B cell (primary cell): Measurements from ENCODE around the gene ACSF2.

Source experiments
- EZH2 ChIP-seq: IDR thresholded peaks from 2 replicates; pipeline ENCODE4 v1.6.1; 2012; ENCODE audit warnings: borderline replicate concordance, low read depth, mild to moderate bottlenecking, moderate library complexity, low read length; ENCODE audit not compliant: insufficient read depth, poor library complexity, severe bottlenecking
- TF ChIP-seq, protein P1 (sequence below): fragments of 200-600 bp; IDR thresholded peaks from one replicate; pipeline ENCODE4 v1.8.0; 2022; ENCODE audit warnings: antibody characterized with exemption, mild to moderate bottlenecking

DNA sequence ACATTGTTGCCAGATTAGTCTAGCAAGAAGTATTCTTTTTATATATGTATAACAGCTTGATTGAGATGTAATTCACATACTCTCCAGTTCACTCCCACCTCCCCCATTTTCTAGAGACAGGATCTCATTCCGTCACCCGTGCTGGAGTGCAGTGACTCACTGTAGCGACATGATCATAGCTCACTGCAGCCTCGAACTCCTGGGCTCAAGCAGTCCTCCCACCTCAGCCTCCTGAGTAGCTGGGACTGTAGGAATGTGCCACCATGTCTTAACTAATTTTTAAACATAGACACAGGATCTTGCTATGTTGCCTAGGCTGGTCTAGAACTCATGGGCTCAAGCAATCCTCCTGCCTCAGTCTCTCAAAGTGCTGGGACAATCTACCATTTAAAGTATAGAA is 49.3 kb downstream of the ACSF2 start:
- TF ChIP-seq, protein P1, sequence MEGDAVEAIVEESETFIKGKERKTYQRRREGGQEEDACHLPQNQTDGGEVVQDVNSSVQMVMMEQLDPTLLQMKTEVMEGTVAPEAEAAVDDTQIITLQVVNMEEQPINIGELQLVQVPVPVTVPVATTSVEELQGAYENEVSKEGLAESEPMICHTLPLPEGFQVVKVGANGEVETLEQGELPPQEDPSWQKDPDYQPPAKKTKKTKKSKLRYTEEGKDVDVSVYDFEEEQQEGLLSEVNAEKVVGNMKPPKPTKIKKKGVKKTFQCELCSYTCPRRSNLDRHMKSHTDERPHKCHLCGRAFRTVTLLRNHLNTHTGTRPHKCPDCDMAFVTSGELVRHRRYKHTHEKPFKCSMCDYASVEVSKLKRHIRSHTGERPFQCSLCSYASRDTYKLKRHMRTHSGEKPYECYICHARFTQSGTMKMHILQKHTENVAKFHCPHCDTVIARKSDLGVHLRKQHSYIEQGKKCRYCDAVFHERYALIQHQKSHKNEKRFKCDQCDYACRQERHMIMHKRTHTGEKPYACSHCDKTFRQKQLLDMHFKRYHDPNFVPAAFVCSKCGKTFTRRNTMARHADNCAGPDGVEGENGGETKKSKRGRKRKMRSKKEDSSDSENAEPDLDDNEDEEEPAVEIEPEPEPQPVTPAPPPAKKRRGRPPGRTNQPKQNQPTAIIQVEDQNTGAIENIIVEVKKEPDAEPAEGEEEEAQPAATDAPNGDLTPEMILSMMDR: no peak
- TF ChIP-seq EZH2: no peak
